Measurements from ENCODE around the gene GM2A.
"Not testable (repeated sequence)": the region's sequence is repeated elsewhere in the genome, so short reads cannot be mapped to it uniquely, and the experiment has no call there.

GM2A gene

GRCh38 chr5:151251001-151251551, 1.9 kb upstream of the GM2A start:
- TF ChIP-seq Cebpa-rat (IDR thresholded peaks at IDR 0.05): no peak
- Histone ChIP-seq H3K27ac (no peak overlapping the region), H3K27me3 (no peaks in the 10 kb centered on the region), H3K9ac (no peak overlapping the region), H3K4me3 (no peak overlapping the region), H3K36me3 (peaks cover 0 to 6% (median 0%) of the 10 kb centered on the region in 11 experiments; a peak in 1 of 22 replicates), H3K4me1 (peaks cover 36 to 51% (median 46%) of the 10 kb centered on the region in 10 experiments), H3K4me2 (peak overlapping the region; percentile 54 to 84 (median 76); a peak in 20 of 22 replicates), H3K9me3 (replicated peaks in 1 of 11) (no peaks in the 10 kb centered on the region), H4K20me1 (peaks cover 0 to 13% (median 0%) of the 10 kb centered on the region in 11 experiments; a peak in 1 of 22 replicates)

GRCh38 chr5:151251621-151252020, 1.4 kb upstream of the GM2A start:
- H3K36me3 ChIP-seq: peaks cover 0 to 6% (median 0%) of the 10 kb centered on the region in 11 experiments; a peak in 1 of 22 replicates
- H3K9ac ChIP-seq: peak overlapping the region in 10 of 11 experiments; percentile 69 to 86 (median 82); a peak in 17 of 22 replicates
- TF ChIP-seq Cebpa-rat (IDR thresholded peaks at IDR 0.05): no peak
- peaks cover 0 to 13% (median 0%) of the 10 kb centered on the region in 11 experiments; a peak in 1 of 22 replicates for H4K20me1 ChIP-seq
- peak overlapping the region in 7 of 10 experiments; percentile 50 to 72 (median 61); a peak in 9 of 20 replicates for H3K4me3 ChIP-seq
- H3K4me2 ChIP-seq: peak overlapping the region; percentile 54 to 84 (median 76)
- H3K9me3 ChIP-seq (replicated peaks in 1 of 11): no peaks in the 10 kb centered on the region
- H3K27me3 ChIP-seq: no peaks in the 10 kb centered on the region
- H3K27ac ChIP-seq: peak overlapping the region in 9 of 11 experiments; percentile 68 to 91 (median 85); a peak in 14 of 22 replicates
- H3K4me1 ChIP-seq: peaks cover 41 to 57% (median 52%) of the 10 kb centered on the region in 10 experiments

GRCh38 chr5:151253605-151253950, 593 bp downstream of the GM2A start:
- TF ChIP-seq Cebpa-rat (IDR thresholded peaks at IDR 0.05): no peak
- Histone ChIP-seq H3K27me3 (no peaks in the 10 kb centered on the region), H3K36me3 (peaks cover 0 to 6% (median 0%) of the 10 kb centered on the region in 11 experiments; a peak in 1 of 22 replicates), H3K4me3 (peak overlapping the region; percentile 71 to 84 (median 77)), H4K20me1 (peaks cover 0 to 25% (median 0%) of the 10 kb centered on the region in 11 experiments; a peak in 5 of 22 replicates), H3K4me1 (peaks cover 61 to 76% (median 71%) of the 10 kb centered on the region in 10 experiments), H3K4me2 (peak overlapping the region; percentile 89 to 99 (median 98)), H3K27ac (peak overlapping the region; percentile 56 to 80 (median 74)), H3K9me3 (replicated peaks in 1 of 11) (no peaks in the 10 kb centered on the region), H3K9ac (peak overlapping the region; percentile 74 to 84 (median 82))

- Histone ChIP-seq H3K36me3 (peaks cover 0 to 10% (median 1%) of the 10 kb centered on the region in 11 experiments; a peak in 8 of 22 replicates), H3K9ac (peak overlapping the region in 4 of 11 experiments; percentile 79 to 84 (median 84); a peak in 6 of 22 replicates), H3K4me1 (peaks cover 71 to 80% (median 76%) of the 10 kb centered on the region in 10 experiments), H3K27me3 (no peaks in the 10 kb centered on the region), H3K4me3 (peak overlapping the region; percentile 71 to 84 (median 77); a peak in 16 of 20 replicates), H3K9me3 (replicated peaks in 1 of 11) (no peaks in the 10 kb centered on the region), H3K4me2 (peak overlapping the region; percentile 89 to 99 (median 98)), H4K20me1 (peaks cover 0 to 35% (median 0%) of the 10 kb centered on the region in 11 experiments; a peak in 5 of 22 replicates), H3K27ac (peak overlapping the region in 2 of 11 experiments; percentile 80 to 84; a peak in 2 of 22 replicates)
- no peak for TF ChIP-seq Cebpa-rat (IDR thresholded peaks at IDR 0.05)
Observed at GRCh38 chr5:151254556-151254955, 1.6 kb downstream of the GM2A start.

- peaks cover 71 to 80% (median 76%) of the 10 kb centered on the region in 10 experiments for H3K4me1 ChIP-seq
- H3K27ac ChIP-seq: peak overlapping the region in 9 of 11 experiments; percentile 51 to 84 (median 63); a peak in 16 of 22 replicates
- peak overlapping the region; percentile 89 to 99 (median 98) for H3K4me2 ChIP-seq
- H3K27me3 ChIP-seq; H3K9me3 ChIP-seq (replicated peaks in 1 of 11): not testable (repeated sequence)
- H4K20me1 ChIP-seq: peaks cover 0 to 39% (median 0%) of the 10 kb centered on the region in 11 experiments; a peak in 5 of 22 replicates
- H3K36me3 ChIP-seq: peaks cover 3 to 15% (median 5%) of the 10 kb centered on the region in 11 experiments; a peak in 16 of 22 replicates
- peak overlapping the region in 7 of 11 experiments; percentile 8 to 50 (median 26); a peak in 6 of 22 replicates for H3K9ac ChIP-seq
- H3K4me3 ChIP-seq: peak overlapping the region in 3 of 10 experiments; percentile 1 to 84 (median 75); a peak in 5 of 20 replicates
Observed at GRCh38 chr5:151254990-151255389, 2.0 kb downstream of the GM2A start.

GRCh38 chr5:151255621-151256286, 2.8 kb downstream of the GM2A start:
- TF ChIP-seq Cebpa-rat (IDR thresholded peaks at IDR 0.05): no peak
- Histone ChIP-seq H3K9ac (peak overlapping the region in 10 of 11 experiments; percentile 8 to 58 (median 27); a peak in 13 of 22 replicates), H3K4me2 (peak overlapping the region; percentile 89 to 99 (median 98)), H3K9me3 (replicated peaks in 1 of 11) (no peaks in the 10 kb centered on the region), H3K27ac (peak overlapping the region; percentile 52 to 84 (median 63); a peak in 20 of 22 replicates), H3K4me3 (peak overlapping the region in 2 of 10 experiments; percentile 75 to 84; a peak in 4 of 20 replicates), H3K36me3 (peaks cover 5 to 22% (median 11%) of the 10 kb centered on the region in 11 experiments; a peak in 17 of 22 replicates), H4K20me1 (peaks cover 0 to 47% (median 0%) of the 10 kb centered on the region in 11 experiments; a peak in 5 of 22 replicates), H3K4me1 (peaks cover 69 to 78% (median 74%) of the 10 kb centered on the region in 10 experiments), H3K27me3 (no peaks in the 10 kb centered on the region)

GRCh38 chr5:151257731-151258181, 4.8 kb downstream of the GM2A start:
- Histone ChIP-seq H3K27ac (peak overlapping the region in 9 of 11 experiments; percentile 55 to 84 (median 73); a peak in 18 of 22 replicates), H3K9ac (peak overlapping the region in 8 of 11 experiments; percentile 2 to 58 (median 48); a peak in 13 of 22 replicates), H3K36me3 (peaks cover 23 to 42% (median 30%) of the 10 kb centered on the region in 11 experiments), H3K4me2 (peak overlapping the region; percentile 89 to 99 (median 98)), H3K4me1 (peaks cover 53 to 65% (median 61%) of the 10 kb centered on the region in 10 experiments), H4K20me1 (peaks cover 0 to 67% (median 0%) of the 10 kb centered on the region in 11 experiments; a peak in 6 of 22 replicates), H3K9me3 (replicated peaks in 1 of 11) (no peaks in the 10 kb centered on the region), H3K4me3 (no peak overlapping the region), H3K27me3 (no peaks in the 10 kb centered on the region)
- no peak for TF ChIP-seq Cebpa-rat (IDR thresholded peaks at IDR 0.05)

GRCh38 chr5:151258201-151258611, 5.2 kb downstream of the GM2A start:
- Histone ChIP-seq H3K4me1 (peaks cover 53 to 67% (median 60%) of the 10 kb centered on the region in 10 experiments), H4K20me1 (peaks cover 0 to 71% (median 0%) of the 10 kb centered on the region in 11 experiments; a peak in 6 of 22 replicates), H3K9ac (peak overlapping the region in 6 of 11 experiments; percentile 45 to 58 (median 52); a peak in 11 of 22 replicates), H3K4me3 (no peak overlapping the region), H3K9me3 (replicated peaks in 1 of 11) (no peaks in the 10 kb centered on the region), H3K27ac (peak overlapping the region in 9 of 11 experiments; percentile 55 to 84 (median 73); a peak in 15 of 22 replicates), H3K27me3 (no peaks in the 10 kb centered on the region), H3K4me2 (peak overlapping the region; percentile 89 to 99 (median 98); a peak in 21 of 22 replicates), H3K36me3 (peaks cover 27 to 47% (median 35%) of the 10 kb centered on the region in 11 experiments)
- TF ChIP-seq Cebpa-rat (IDR thresholded peaks at IDR 0.05): no peak
